Type B pancreatic cell (in vitro differentiated cells): ENCODE data around the gene SEC22A. TPM values are rescaled to one million over a fixed set of nuclear protein-coding genes. Genes with fewer than 3 reads are reported as not detected.

Experiments used
- DNase-seq: peaks from one replicate; pipeline ENCODE4 v3.0.0; 2021; ENCODE audit warnings: mixed read lengths; ENCODE audit not compliant: unreplicated experiment; ENCODE audit errors: extremely low spot score
- H3K27ac Mint-ChIP-seq: 2 replicates; pipeline ENCODE4 v1.8.0; 2021; ENCODE audit warnings: mild to moderate bottlenecking, mixed read lengths
- H3K27me3 Mint-ChIP-seq: 2 replicates; pipeline ENCODE4 v1.8.0; 2021; ENCODE audit warnings: mixed read lengths
- H3K36me3 Mint-ChIP-seq: 2 replicates; pipeline ENCODE4 v1.8.0; 2021; ENCODE audit warnings: mixed read lengths
- H3K4me1 Mint-ChIP-seq: one replicate; pipeline ENCODE4 v1.8.0; 2021; ENCODE audit warnings: mixed read lengths; ENCODE audit not compliant: unreplicated experiment
- H3K4me3 Mint-ChIP-seq: 2 replicates; pipeline ENCODE4 v1.8.0; 2021; ENCODE audit warnings: mild to moderate bottlenecking, mixed read lengths
- H3K9me3 Mint-ChIP-seq: 2 replicates; pipeline ENCODE4 v1.8.0; 2021; ENCODE audit warnings: mixed read lengths
- CTCF ChIP-seq: fragments of 200-600 bp; sonication (generic); conservative IDR thresholded peaks from 2 replicates; pipeline ENCODE4 v1.5.0; 2021; ENCODE audit warnings: antibody characterized with exemption, mild to moderate bottlenecking
- total RNA-seq: library from RNA; stranded (reverse); gene quantifications from 2 replicates; pipeline ENCODE4 v1.2.1, GENCODE V29; 2021; ENCODE audit warnings: low replicate concordance

The SEC22A gene
- total RNA-seq, 1 donor from 2014 or later, result 15.6 TPM

GRCh38 chr3:123285479-123285878 is 83.7 kb downstream of the SEC22A start:
- peaks cover 3% of the 10 kb centered on the region for H3K36me3 Mint-ChIP-seq
- no peak for TF ChIP-seq CTCF
- H3K27ac Mint-ChIP-seq, result no peak overlapping the region
- no peaks in the 10 kb centered on the region for H3K4me1 Mint-ChIP-seq
- DNase-seq, result no peak
- no peak overlapping the region for H3K4me3 Mint-ChIP-seq
- no peaks in the 10 kb centered on the region for H3K27me3 Mint-ChIP-seq
- no peaks in the 10 kb centered on the region for H3K9me3 Mint-ChIP-seq

GRCh38 chr3:123285931-123286307 is 84.2 kb downstream of the SEC22A start:
- DNase-seq, result no peak
- H3K27me3 Mint-ChIP-seq, result no peaks in the 10 kb centered on the region
- no peak overlapping the region for H3K27ac Mint-ChIP-seq
- no peaks in the 10 kb centered on the region for H3K4me1 Mint-ChIP-seq
- peaks cover 3% of the 10 kb centered on the region for H3K36me3 Mint-ChIP-seq
- no peaks in the 10 kb centered on the region for H3K9me3 Mint-ChIP-seq
- no peak for TF ChIP-seq CTCF
- no peak overlapping the region for H3K4me3 Mint-ChIP-seq

- H3K4me1 Mint-ChIP-seq, result no peaks in the 10 kb centered on the region
- no peak for DNase-seq
- no peak overlapping the region for H3K27ac Mint-ChIP-seq
- H3K36me3 Mint-ChIP-seq, result peaks cover 3% of the 10 kb centered on the region
- no peaks in the 10 kb centered on the region for H3K27me3 Mint-ChIP-seq
- no peaks in the 10 kb centered on the region for H3K9me3 Mint-ChIP-seq
- H3K4me3 Mint-ChIP-seq, result no peak overlapping the region
- TF ChIP-seq CTCF, result peak; percentile 81
These were observed 84.7 kb downstream of the SEC22A start for GRCh38 chr3:123286308-123287023.

GRCh38 chr3:123287051-123287961 is 85.6 kb downstream of the SEC22A start:
- no peak overlapping the region for H3K27ac Mint-ChIP-seq

GRCh38 chr3:123287962-123288302 is 86.2 kb downstream of the SEC22A start:
- TF ChIP-seq CTCF, result no peak
- H3K27me3 Mint-ChIP-seq, result no peaks in the 10 kb centered on the region
- H3K9me3 Mint-ChIP-seq, result no peaks in the 10 kb centered on the region
- no peaks in the 10 kb centered on the region for H3K36me3 Mint-ChIP-seq
- DNase-seq, result no peak
- H3K4me3 Mint-ChIP-seq, result no peak overlapping the region
- H3K4me1 Mint-ChIP-seq, result no peaks in the 10 kb centered on the region
- no peak overlapping the region for H3K27ac Mint-ChIP-seq

More at GRCh38 chr3:123287051-123287961, 85.6 kb downstream of the SEC22A start:
- Mint-ChIP-seq H3K4me1 (no peaks in the 10 kb centered on the region), H3K9me3 (no peaks in the 10 kb centered on the region), H3K36me3 (no peaks in the 10 kb centered on the region), H3K4me3 (no peak overlapping the region), H3K27me3 (no peaks in the 10 kb centered on the region)
- no peak for TF ChIP-seq CTCF
- no peak for DNase-seq
